A172 (cell line): ENCODE data around the gene S100A2. TPM values are rescaled to one million over a fixed set of nuclear protein-coding genes. Genes with fewer than 3 reads are reported as not detected.
A peak's percentile ranks its signal among the peaks of the same experiment; 100 is the strongest.

ENCODE experiments used
- DNase-seq: peaks from one replicate; pipeline ENCODE4 v3.0.0-alpha.2; 2015; ENCODE audit warnings: low spot score
- total RNA-seq: library from RNA; depleted of rRNA; stranded (reverse); fragments of >200 nt; shearing (Covaris generic); gene quantifications from 2 replicates; pipeline ENCODE4 v1.2.3, GENCODE V29; 2014

The S100A2 gene
- total RNA-seq, 1 experiment from 2014 or later = 41.3 TPM

- DNase-seq = peak; percentile 98
Observed at GRCh38 chr1:153545067-153546055, 20.3 kb downstream of the S100A2 start, which contains the start of gene S100A4. Gene S100A4 (minus strand): TSS chr1:153545806. CDS start chr1:153544794, 1,012 bp downstream.

GRCh38 chr1:153544453-153545066 lies 21.1 kb downstream of the S100A2 start:
- DNase-seq = no peak

GRCh38 chr1:153543736-153544135 lies 21.9 kb downstream of the S100A2 start:
- DNase-seq = no peak

- no peak for DNase-seq
Observed at GRCh38 chr1:153542956-153543711, 22.5 kb downstream of the S100A2 start.

- DNase-seq = no peak
Observed at GRCh38 chr1:153541641-153542590, 23.7 kb downstream of the S100A2 start.

GRCh38 chr1:153540394-153541361 lies 25.0 kb downstream of the S100A2 start, which contains the start of gene S100A5:
Gene S100A5 (minus strand): TSS chr1:153540934. CDS start chr1:153540191, 743 bp downstream.
- peak; percentile 97 for DNase-seq

- DNase-seq = no peak
Observed at GRCh38 chr1:153539395-153540093, 26.1 kb downstream of the S100A2 start.

GRCh38 chr1:153538315-153538821 lies 27.3 kb downstream of the S100A2 start:
- no peak for DNase-seq

GRCh38 chr1:153537376-153537730 lies 28.3 kb downstream of the S100A2 start:
- DNase-seq = no peak

GRCh38 chr1:153536671-153537375 lies 28.8 kb downstream of the S100A2 start:
- peak; percentile 58 for DNase-seq

- DNase-seq = peak; percentile 97
Observed at GRCh38 chr1:153536012-153536670, 29.5 kb downstream of the S100A2 start.

- peak; percentile 89 for DNase-seq
Observed at GRCh38 chr1:153535242-153536011, 30.2 kb downstream of the S100A2 start, which contains the start of gene S100A6. Gene S100A6 (minus strand): TSS chr1:153535991. CDS start chr1:153535339, 652 bp downstream.

GRCh38 chr1:153534925-153535241 lies 30.8 kb downstream of the S100A2 start:
- no peak for DNase-seq

- peak; percentile 74 for DNase-seq
Observed at GRCh38 chr1:153534226-153534924, 31.3 kb downstream of the S100A2 start.

GRCh38 chr1:153533689-153534201 lies 31.9 kb downstream of the S100A2 start:
- DNase-seq = peak; percentile 99
